Measurements from ENCODE around the gene FBXW9.

Gene FBXW9

DNA sequence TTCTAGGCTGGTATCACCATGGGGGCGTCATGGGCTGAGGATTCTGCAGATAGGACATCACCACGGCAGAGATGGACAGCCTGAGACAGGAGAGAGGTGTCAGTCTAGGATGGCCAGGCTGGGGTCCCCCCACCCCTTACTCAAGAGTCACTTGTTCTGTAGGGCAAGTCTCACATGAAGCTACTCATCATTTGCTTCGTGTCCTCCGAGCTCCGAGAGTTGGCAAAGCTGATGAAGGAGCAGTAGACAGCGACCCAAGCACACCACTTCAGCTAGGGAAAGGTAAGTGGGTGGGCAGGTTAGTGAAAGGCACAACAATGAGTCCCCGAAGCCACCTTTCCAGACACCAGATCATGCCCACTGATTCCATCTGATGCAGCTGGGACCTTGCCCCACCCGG lies 28.1 kb downstream of the FBXW9 start:
- H2AFZ ChIP-seq (ENCODE audit: low read depth, low read length, severe bottlenecking), result no peak overlapping the region
- H4K20me1 ChIP-seq (ENCODE audit: low read depth, low read length), result no peaks in the 10 kb centered on the region
- H3K4me2 ChIP-seq (ENCODE audit: low read depth, low read length, poor library complexity, severe bottlenecking), result peak overlapping the region; percentile 66
- H3K9me3 ChIP-seq (ENCODE audit: insufficient read depth, low read length), result no peaks in the 10 kb centered on the region
- no peak overlapping the region for H3K27ac ChIP-seq (ENCODE audit: low read depth, low read length)
- H3K36me3 ChIP-seq (ENCODE audit: low read length), result no peaks in the 10 kb centered on the region; the same call in 1 of the 2 replicates
- TF ChIP-seq, protein P1, sequence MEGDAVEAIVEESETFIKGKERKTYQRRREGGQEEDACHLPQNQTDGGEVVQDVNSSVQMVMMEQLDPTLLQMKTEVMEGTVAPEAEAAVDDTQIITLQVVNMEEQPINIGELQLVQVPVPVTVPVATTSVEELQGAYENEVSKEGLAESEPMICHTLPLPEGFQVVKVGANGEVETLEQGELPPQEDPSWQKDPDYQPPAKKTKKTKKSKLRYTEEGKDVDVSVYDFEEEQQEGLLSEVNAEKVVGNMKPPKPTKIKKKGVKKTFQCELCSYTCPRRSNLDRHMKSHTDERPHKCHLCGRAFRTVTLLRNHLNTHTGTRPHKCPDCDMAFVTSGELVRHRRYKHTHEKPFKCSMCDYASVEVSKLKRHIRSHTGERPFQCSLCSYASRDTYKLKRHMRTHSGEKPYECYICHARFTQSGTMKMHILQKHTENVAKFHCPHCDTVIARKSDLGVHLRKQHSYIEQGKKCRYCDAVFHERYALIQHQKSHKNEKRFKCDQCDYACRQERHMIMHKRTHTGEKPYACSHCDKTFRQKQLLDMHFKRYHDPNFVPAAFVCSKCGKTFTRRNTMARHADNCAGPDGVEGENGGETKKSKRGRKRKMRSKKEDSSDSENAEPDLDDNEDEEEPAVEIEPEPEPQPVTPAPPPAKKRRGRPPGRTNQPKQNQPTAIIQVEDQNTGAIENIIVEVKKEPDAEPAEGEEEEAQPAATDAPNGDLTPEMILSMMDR (IDR thresholded peaks at IDR 0.05; ENCODE audit: insufficient read depth, low read length, poor library complexity, severe bottlenecking), result no peak
- H3K9me2 ChIP-seq (replicated peaks; ENCODE audit: insufficient read depth, low read length), result no peaks in the 10 kb centered on the region
- H3K4me3 ChIP-seq (ENCODE audit: insufficient read depth, low read length, poor library complexity, severe bottlenecking), result peak overlapping the region; percentile 81
- H3K27me3 ChIP-seq (ENCODE audit: low read length), result no peaks in the 10 kb centered on the region
- peak overlapping the region; percentile 81 for H3K9ac ChIP-seq (ENCODE audit: low read length)
- peaks cover 46% of the 10 kb centered on the region for H3K79me2 ChIP-seq (ENCODE audit: insufficient read depth, low read length)
- H3F3A ChIP-seq (ENCODE audit: insufficient read depth), result peaks cover 7% of the 10 kb centered on the region; the same call in 1 of the 2 replicates

DNA sequence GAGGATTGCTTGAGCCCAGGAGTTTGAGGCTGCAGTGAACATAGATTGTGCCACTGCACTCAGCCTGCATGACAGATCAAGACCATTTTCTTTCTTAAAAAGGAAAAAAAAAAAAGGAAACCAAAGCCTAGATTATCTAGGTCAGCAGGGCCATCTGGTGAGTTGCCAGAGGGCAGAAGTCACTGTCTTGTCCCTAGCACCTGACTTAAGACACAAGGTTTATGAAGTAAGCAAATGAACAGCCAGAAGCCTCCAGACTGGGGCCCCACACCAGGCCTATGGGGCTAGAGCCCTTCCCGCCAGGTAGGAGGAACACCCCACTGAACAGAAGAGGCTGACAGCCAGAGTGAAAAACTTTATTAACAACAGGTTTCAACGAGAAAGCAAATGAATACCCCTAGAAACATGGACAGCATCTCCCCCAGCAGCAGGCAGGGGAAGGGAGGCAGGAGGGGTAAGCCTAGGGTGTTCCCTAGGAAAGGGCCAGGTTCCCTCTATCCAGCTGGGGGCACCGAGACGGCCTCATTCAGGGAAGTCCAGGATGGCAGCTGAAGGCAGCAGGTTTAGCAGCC lies 28.6 kb downstream of the FBXW9 start:
- H3K4me3 ChIP-seq (ENCODE audit: insufficient read depth, low read length, poor library complexity, severe bottlenecking), result no peak overlapping the region
- H3K36me3 ChIP-seq (ENCODE audit: low read length), result no peaks in the 10 kb centered on the region; the same call in 1 of the 2 replicates
- H2AFZ ChIP-seq (ENCODE audit: low read depth, low read length, severe bottlenecking), result no peak overlapping the region
- no peak overlapping the region for H3K27ac ChIP-seq (ENCODE audit: low read depth, low read length)
- peaks cover 7% of the 10 kb centered on the region; the same call in 1 of the 2 replicates for H3F3A ChIP-seq (ENCODE audit: insufficient read depth)
- H3K9me3 ChIP-seq (ENCODE audit: insufficient read depth, low read length), result no peaks in the 10 kb centered on the region
- H4K20me1 ChIP-seq (ENCODE audit: low read depth, low read length), result no peaks in the 10 kb centered on the region
- TF ChIP-seq, protein P1 (IDR thresholded peaks at IDR 0.05; ENCODE audit: insufficient read depth, low read length, poor library complexity, severe bottlenecking), result no peak
- no peaks in the 10 kb centered on the region for H3K27me3 ChIP-seq (ENCODE audit: low read length)
- H3K9ac ChIP-seq (ENCODE audit: low read length), result peak overlapping the region; percentile 81
- peak overlapping the region; percentile 66 for H3K4me2 ChIP-seq (ENCODE audit: low read depth, low read length, poor library complexity, severe bottlenecking)
- H3K9me2 ChIP-seq (replicated peaks; ENCODE audit: insufficient read depth, low read length), result no peaks in the 10 kb centered on the region
- peaks cover 46% of the 10 kb centered on the region for H3K79me2 ChIP-seq (ENCODE audit: insufficient read depth, low read length)

DNA sequence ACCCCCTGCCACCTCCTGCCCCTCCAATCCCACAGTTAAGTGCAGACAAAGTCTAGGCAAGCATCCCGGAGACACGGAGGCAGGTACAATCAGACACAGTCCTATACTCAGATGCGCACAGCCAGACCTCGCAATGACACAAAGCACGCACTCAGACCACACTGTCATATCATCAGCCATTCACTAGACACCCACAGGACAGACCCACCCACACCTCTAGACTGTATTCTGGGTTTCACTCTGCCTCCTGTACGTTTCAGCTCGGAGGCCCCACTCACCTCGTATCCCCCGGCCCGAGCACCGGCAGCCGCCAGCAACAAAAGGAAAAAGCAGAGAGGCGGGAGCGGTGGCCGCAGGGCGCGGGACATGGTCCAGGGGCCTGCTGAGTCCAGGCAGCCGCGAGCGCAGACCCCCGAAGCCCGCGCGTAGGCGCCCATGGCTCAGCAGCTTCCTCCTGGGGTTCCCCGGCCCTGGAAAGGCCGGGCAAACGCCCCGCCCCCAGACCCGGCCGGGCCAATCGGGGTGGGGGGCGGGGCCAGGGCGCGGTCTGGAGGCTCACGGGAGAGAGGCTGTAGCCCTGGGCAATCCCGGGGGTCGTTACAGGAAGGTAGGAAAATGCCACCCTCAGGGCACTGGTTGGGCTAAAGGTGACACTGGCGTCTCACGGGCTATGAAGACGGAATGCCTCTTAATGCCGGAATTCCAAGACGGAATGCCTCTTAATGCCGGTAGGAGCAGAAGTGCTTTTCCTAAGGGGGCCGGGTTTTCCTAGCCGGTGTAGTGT lies 30.0 kb downstream of the FBXW9 start, which contains the start of the genes MAN2B1 and WDR83:
TSS of gene MAN2B1 (minus strand) at position 478 of the 784 bp plus-strand sequence. CDS start at position 437, 41 bp downstream.
TSS of gene WDR83 (plus strand) at position 543 of the 784 bp plus-strand sequence. CDS start 2,984 bp downstream, outside the sequence.
- Histone ChIP-seq H3K27me3 (ENCODE audit: low read length) (no peaks in the 10 kb centered on the region), H3K4me3 (ENCODE audit: insufficient read depth, low read length, poor library complexity, severe bottlenecking) (peak within 1 kb of the TSS; percentile 95), H3K4me2 (ENCODE audit: low read depth, low read length, poor library complexity, severe bottlenecking) (peak within 1 kb of the TSS; percentile 66), H3K79me2 (ENCODE audit: insufficient read depth, low read length) (peaks cover 46% of the 10 kb centered on the region), H4K20me1 (ENCODE audit: low read depth, low read length) (no peaks in the 10 kb centered on the region), H3K9ac (ENCODE audit: low read length) (peak within 1 kb of the TSS; percentile 90), H3K9me2 (replicated peaks; ENCODE audit: insufficient read depth, low read length) (no peaks in the 10 kb centered on the region), H3K27ac (ENCODE audit: low read depth, low read length) (peak within 1 kb of the TSS; percentile 82), H3K9me3 (ENCODE audit: insufficient read depth, low read length) (no peaks in the 10 kb centered on the region), H3K36me3 (ENCODE audit: low read length) (no peaks in the 10 kb centered on the region; the same call in 1 of the 2 replicates), H2AFZ (ENCODE audit: low read depth, low read length, severe bottlenecking) (peak within 1 kb of the TSS; percentile 55), H3F3A (ENCODE audit: insufficient read depth) (peaks cover 7% of the 10 kb centered on the region; the same call in 1 of the 2 replicates)
- TF ChIP-seq, protein P1 (IDR thresholded peaks at IDR 0.05; ENCODE audit: insufficient read depth, low read length, poor library complexity, severe bottlenecking), result no peak
- TF ChIP-seq EZH2phosphoT487 (conservative IDR thresholded peaks at IDR 0.05; ENCODE audit: low read length), result no peak
